HEK293 (cell line): ENCODE results near the gene SFRP4.
"Not testable (repeated sequence)": the region's sequence is repeated elsewhere in the genome, so short reads cannot be mapped to it uniquely, and the experiment has no call there.

Experiments used
- CTCF ChIA-PET: fragments of 350-600 bp; formaldehyde crosslinking; extraction: SDS; loops from one replicate; lab custom pipeline; 2021; ENCODE audit warnings: antibody characterized with exemption; lab: Yijun Ruan, JAX
- POLR2A ChIA-PET: fragments of 300-600 bp; formaldehyde crosslinking; extraction: SDS; loops from one replicate; lab custom pipeline; 2020; ENCODE audit warnings: antibody characterized with exemption, inconsistent platforms; lab: Yijun Ruan, JAX
- H3K27ac ChIP-seq: fragments of 200-500 bp; sonication (Bioruptor generic); 2 replicates; pipeline ENCODE4 v1.5.1; 2014; ENCODE audit warnings: low read depth, low read length, control low read depth, inconsistent platforms; ENCODE audit errors: extremely low read depth
- H3K36me3 ChIP-seq, 2 experiments: fragments of 200-500 bp in 1 of 2; sonication (Bioruptor generic) in 1 of 2; 1 replicate in 1 of 2; 2 replicates in 1 of 2; pipeline ENCODE4 v1.5.1; 2014 to 2017; ENCODE audit warnings: inconsistent platforms in 2 of 2, low read length in 2 of 2; ENCODE audit not compliant: control insufficient read depth in 2 of 2, insufficient read depth in 1 of 2
- H3K4me1 ChIP-seq: fragments of 200-500 bp; sonication (Bioruptor generic); 2 replicates; pipeline ENCODE4 v1.5.1; 2014; ENCODE audit warnings: mild to moderate bottlenecking, low read length, inconsistent platforms; ENCODE audit not compliant: control insufficient read depth, insufficient read depth
- H3K4me3 ChIP-seq: 2 replicates; pipeline ENCODE4 v1.5.1; 2011; ENCODE audit warnings: low read depth, mild to moderate bottlenecking, control low read depth, low read length, moderate library complexity
- H3K9me3 ChIP-seq: fragments of 200-500 bp; sonication (Bioruptor generic); 2 replicates; pipeline ENCODE4 v1.5.1; 2014; ENCODE audit warnings: low read depth, low read length, inconsistent platforms; ENCODE audit not compliant: control insufficient read depth, insufficient read depth
- HOXD13 ChIP-seq: sonication (generic); formaldehyde crosslinking; IDR thresholded peaks from 2 replicates; pipeline ENCODE4 v1.8.0; 2022; ENCODE audit warnings: missing genetic modification reagents, borderline replicate concordance
- RBAK ChIP-seq: fragments of 450-650 bp; formaldehyde crosslinking; IDR thresholded peaks from 2 replicates; pipeline ENCODE4 v1.5.1; 2016; ENCODE audit warnings: missing biosample characterization, missing genetic modification characterization
- REPIN1 ChIP-seq: fragments of 450-650 bp; formaldehyde crosslinking; IDR thresholded peaks from 2 replicates; pipeline ENCODE4 v1.5.1; 2017; ENCODE audit warnings: missing biosample characterization, missing genetic modification characterization, low read depth
- WT1 ChIP-seq: fragments of 450-650 bp; formaldehyde crosslinking; IDR thresholded peaks from 2 replicates; pipeline ENCODE4 v1.5.1; 2016; ENCODE audit warnings: missing biosample characterization, missing genetic modification characterization
- ZNF112 ChIP-seq: fragments of 450-650 bp; formaldehyde crosslinking; IDR thresholded peaks from 2 replicates; pipeline ENCODE4 v1.5.0; 2017; ENCODE audit warnings: missing biosample characterization, missing genetic modification characterization
- ZNF146 ChIP-seq: fragments of 450-650 bp; formaldehyde crosslinking; IDR thresholded peaks from 2 replicates; pipeline ENCODE4 v1.5.1; 2016; ENCODE audit warnings: missing biosample characterization, missing genetic modification characterization
- ZNF175 ChIP-seq: fragments of 450-650 bp; formaldehyde crosslinking; IDR thresholded peaks from 2 replicates; pipeline ENCODE4 v1.5.1; 2016; ENCODE audit warnings: missing biosample characterization, missing genetic modification characterization
- ZNF202 ChIP-seq: fragments of 450-650 bp; formaldehyde crosslinking; IDR thresholded peaks from 2 replicates; pipeline ENCODE4 v1.5.1; 2016; ENCODE audit warnings: missing biosample characterization, missing genetic modification characterization, borderline replicate concordance
- ZNF214 ChIP-seq: fragments of 450-650 bp; formaldehyde crosslinking; IDR thresholded peaks from 2 replicates; pipeline ENCODE4 v1.5.1; 2017; ENCODE audit warnings: missing biosample characterization, mild to moderate bottlenecking, missing genetic modification characterization, borderline replicate concordance
- ZNF223 ChIP-seq: fragments of 450-650 bp; formaldehyde crosslinking; IDR thresholded peaks from 2 replicates; pipeline ENCODE4 v1.5.1; 2016; ENCODE audit warnings: missing biosample characterization, missing genetic modification characterization
- ZNF48 ChIP-seq: fragments of 450-650 bp; formaldehyde crosslinking; IDR thresholded peaks from 2 replicates; pipeline ENCODE4 v1.5.1; 2016; ENCODE audit warnings: missing biosample characterization, missing genetic modification characterization
- ZNF514 ChIP-seq: fragments of 450-650 bp; formaldehyde crosslinking; IDR thresholded peaks from 2 replicates; pipeline ENCODE4 v1.5.1; 2016; ENCODE audit warnings: missing biosample characterization, missing genetic modification characterization
- ZNF555 ChIP-seq: fragments of 450-650 bp; formaldehyde crosslinking; conservative IDR thresholded peaks from 2 replicates; pipeline ENCODE4 v1.5.1; 2017; ENCODE audit warnings: missing biosample characterization, mild to moderate bottlenecking, missing genetic modification characterization, inconsistent platforms
- ZNF560 ChIP-seq: fragments of 450-650 bp; formaldehyde crosslinking; IDR thresholded peaks from 2 replicates; pipeline ENCODE4 v1.5.1; 2017; ENCODE audit warnings: missing biosample characterization, missing genetic modification characterization, borderline replicate concordance
- ZNF596 ChIP-seq: fragments of 450-650 bp; IDR thresholded peaks from 2 replicates; pipeline ENCODE4 v1.5.0; 2018; ENCODE audit warnings: missing biosample characterization, mild to moderate bottlenecking, missing genetic modification characterization, moderate library complexity
- ZNF658 ChIP-seq: fragments of 450-650 bp; formaldehyde crosslinking; IDR thresholded peaks from 2 replicates; pipeline ENCODE4; 2016; ENCODE audit warnings: missing biosample characterization, missing genetic modification characterization
- ZNF660 ChIP-seq: fragments of 450-650 bp; IDR thresholded peaks from 2 replicates; pipeline ENCODE4 v1.5.1; 2018; ENCODE audit warnings: missing biosample characterization, mild to moderate bottlenecking, missing genetic modification characterization
- ZNF670 ChIP-seq: fragments of 450-650 bp; formaldehyde crosslinking; IDR thresholded peaks from 2 replicates; pipeline ENCODE4 v1.5.1; 2016; ENCODE audit warnings: missing biosample characterization, missing genetic modification characterization, low read depth
- ZNF768 ChIP-seq: fragments of 450-650 bp; formaldehyde crosslinking; IDR thresholded peaks from 2 replicates; pipeline ENCODE4 v1.5.1; 2018; ENCODE audit warnings: missing biosample characterization, mild to moderate bottlenecking, missing genetic modification characterization
- TF ChIP-seq, protein P1 (sequence below): fragments of 450-650 bp; formaldehyde crosslinking; IDR thresholded peaks from 2 replicates; pipeline ENCODE4 v1.5.1; 2016; ENCODE audit warnings: missing biosample characterization, missing genetic modification characterization
- TF ChIP-seq, protein P2 (sequence below): fragments of 450-650 bp; formaldehyde crosslinking; IDR thresholded peaks from 2 replicates; pipeline ENCODE4 v1.5.1; 2016; ENCODE audit warnings: missing biosample characterization, missing genetic modification characterization
- TF ChIP-seq, protein P3 (sequence below): fragments of 450-650 bp; formaldehyde crosslinking; IDR thresholded peaks from 2 replicates; pipeline ENCODE4 v1.5.1; 2016; ENCODE audit warnings: missing biosample characterization, missing genetic modification characterization

Gene SFRP4

DNA sequence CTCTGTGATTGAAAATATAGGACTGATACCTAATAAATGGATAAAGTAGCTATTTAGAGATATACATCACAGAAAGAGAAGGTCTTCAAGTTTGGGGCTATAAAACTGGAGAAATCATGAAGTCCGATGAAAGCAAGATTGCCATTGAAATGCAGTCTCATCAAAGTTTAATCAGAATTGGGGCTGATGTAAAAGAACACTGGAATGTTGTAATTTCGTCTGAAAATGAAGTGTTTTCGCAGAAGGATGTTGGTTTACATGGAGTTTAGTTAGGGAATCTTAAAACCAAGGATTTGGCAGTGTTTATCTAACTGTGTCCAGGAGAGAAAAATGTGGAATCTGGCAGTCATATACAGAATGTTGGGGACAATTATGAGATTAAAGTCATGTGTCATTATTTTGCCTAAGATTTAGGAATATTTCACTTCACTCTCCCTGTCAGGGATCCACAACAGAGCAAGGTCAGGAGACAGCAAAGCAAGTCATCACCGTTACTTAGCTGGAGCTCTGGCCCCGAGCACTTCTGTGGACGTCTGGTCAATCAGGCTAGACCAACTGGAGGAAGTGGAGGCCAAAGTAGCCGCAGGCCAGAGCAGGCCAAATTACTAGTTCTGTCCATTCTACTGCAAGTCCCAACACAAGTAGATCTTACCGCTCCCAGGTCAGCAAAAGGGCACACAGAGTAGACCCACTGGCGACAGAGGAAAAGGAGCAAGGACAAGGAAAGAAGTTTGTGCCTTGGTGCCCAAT lies 40.8 kb upstream of the SFRP4 start (continued):
- TF ChIP-seq ZNF596 = no peak
- no peak for TF ChIP-seq ZNF223 (tag by site-specific recombination)
- TF ChIP-seq ZNF660 (tag by site-specific recombination) = no peak
- TF ChIP-seq, all 188 proteins: peak for 0

DNA sequence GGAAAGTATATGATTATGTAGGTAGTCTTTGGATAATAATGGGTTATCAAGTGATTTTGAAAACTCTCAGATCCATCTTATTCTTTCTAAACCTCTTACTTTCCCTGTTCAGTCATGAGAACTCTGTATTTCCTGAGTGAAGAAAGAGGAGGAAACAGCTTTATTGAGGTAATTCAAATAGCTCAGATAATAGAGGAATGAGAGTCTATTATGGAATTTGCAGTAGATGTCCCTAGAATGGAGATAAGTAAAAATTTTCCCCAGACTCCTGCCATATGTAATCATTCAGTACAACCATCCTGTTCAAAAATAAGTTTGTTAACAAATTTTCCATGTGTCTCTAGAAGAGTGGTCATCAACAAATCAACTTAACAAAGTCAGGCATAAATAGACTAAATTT lies 40.2 kb upstream of the SFRP4 start:
- H3K36me3 ChIP-seq = no peaks in the 10 kb centered on the region
- no peak overlapping the region for H3K27ac ChIP-seq
- POLR2A ChIA-PET = no interaction called here
- H3K9me3 ChIP-seq = no peaks in the 10 kb centered on the region
- no peak overlapping the region for H3K4me3 ChIP-seq
- CTCF ChIA-PET = no interaction called here
- TF ChIP-seq ZNF670 (tag by site-specific recombination) = no peak
- TF ChIP-seq WT1 (tag by site-specific recombination) = no peak
- no peak for TF ChIP-seq ZNF202
- TF ChIP-seq ZNF514 = no peak
- TF ChIP-seq REPIN1 (tag by site-specific recombination) = no peak
- no peak for TF ChIP-seq ZNF48
- H3K4me1 ChIP-seq = no peaks in the 10 kb centered on the region

DNA sequence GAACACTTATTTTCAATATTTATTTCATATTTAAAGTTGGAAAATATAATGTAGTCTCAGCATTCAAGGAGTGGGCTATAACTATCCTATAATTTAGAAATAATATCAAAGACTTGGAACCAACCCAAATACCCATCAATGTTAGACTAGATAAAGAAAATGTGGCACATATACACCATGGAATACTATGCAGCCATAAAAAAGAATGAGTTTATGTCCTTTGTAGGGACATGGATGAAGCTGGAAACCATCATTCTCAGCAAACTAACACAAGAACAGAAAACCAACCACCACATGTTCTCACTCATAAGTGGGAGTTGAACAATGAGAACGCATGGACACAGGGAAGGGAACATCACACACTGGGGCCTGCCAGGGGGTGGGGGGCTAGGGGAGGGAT lies 37.6 kb upstream of the SFRP4 start:
- H3K4me3 ChIP-seq, H3K36me3 ChIP-seq, H3K4me1 ChIP-seq, POLR2A ChIA-PET, H3K27ac ChIP-seq, H3K9me3 ChIP-seq: not testable (repeated sequence)
- CTCF ChIA-PET = interaction anchor here (0.7 kb wide), 1 partner anchor 680 kb away, joined by 3 read pairs; no protein-coding TSS in a partner anchor
- TF ChIP-seq ZNF146 (tag by site-specific recombination) = peak; percentile 66
- TF ChIP-seq, all 188 proteins: peak for 1; not testable (repeated sequence) for 187

DNA sequence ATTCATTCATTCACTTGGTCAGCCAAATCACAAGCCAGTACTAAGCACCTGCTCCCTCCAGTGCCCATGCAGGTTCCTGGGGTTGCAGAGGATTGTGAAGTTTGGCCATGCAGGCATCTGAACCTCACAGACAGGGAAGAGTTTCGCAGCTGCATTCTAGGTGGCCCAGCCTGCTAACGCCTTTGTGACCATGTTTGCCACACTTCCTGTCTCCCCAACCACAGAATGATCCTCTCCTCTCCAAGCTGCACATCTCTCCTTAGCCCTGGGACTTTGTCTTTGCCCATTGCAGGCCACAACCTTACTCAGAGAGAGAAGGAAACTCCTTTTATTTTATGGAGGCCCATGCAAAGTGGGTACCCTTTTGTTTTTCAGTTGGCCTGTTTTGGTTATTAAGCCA lies 35.6 kb upstream of the SFRP4 start:
- no peaks in the 10 kb centered on the region for H3K36me3 ChIP-seq
- H3K9me3 ChIP-seq = no peaks in the 10 kb centered on the region
- H3K4me1 ChIP-seq = no peaks in the 10 kb centered on the region
- CTCF ChIA-PET = no interaction called here
- no peak overlapping the region for H3K27ac ChIP-seq
- H3K4me3 ChIP-seq = no peak overlapping the region
- POLR2A ChIA-PET = no interaction called here
- TF ChIP-seq RBAK (no peak), ZNF514 (no peak), ZNF658 (tag by site-specific recombination) (no peak), ZNF555 (tag by site-specific recombination) (no peak), HOXD13 (CRISPR knock-in tag) (no peak), ZNF112 (tag by site-specific recombination) (no peak), ZNF768 (tag by site-specific recombination) (no peak), ZNF214 (tag by site-specific recombination) (no peak), ZNF175 (no peak), ZNF560 (tag by site-specific recombination) (no peak)
- TF ChIP-seq, protein P1, sequence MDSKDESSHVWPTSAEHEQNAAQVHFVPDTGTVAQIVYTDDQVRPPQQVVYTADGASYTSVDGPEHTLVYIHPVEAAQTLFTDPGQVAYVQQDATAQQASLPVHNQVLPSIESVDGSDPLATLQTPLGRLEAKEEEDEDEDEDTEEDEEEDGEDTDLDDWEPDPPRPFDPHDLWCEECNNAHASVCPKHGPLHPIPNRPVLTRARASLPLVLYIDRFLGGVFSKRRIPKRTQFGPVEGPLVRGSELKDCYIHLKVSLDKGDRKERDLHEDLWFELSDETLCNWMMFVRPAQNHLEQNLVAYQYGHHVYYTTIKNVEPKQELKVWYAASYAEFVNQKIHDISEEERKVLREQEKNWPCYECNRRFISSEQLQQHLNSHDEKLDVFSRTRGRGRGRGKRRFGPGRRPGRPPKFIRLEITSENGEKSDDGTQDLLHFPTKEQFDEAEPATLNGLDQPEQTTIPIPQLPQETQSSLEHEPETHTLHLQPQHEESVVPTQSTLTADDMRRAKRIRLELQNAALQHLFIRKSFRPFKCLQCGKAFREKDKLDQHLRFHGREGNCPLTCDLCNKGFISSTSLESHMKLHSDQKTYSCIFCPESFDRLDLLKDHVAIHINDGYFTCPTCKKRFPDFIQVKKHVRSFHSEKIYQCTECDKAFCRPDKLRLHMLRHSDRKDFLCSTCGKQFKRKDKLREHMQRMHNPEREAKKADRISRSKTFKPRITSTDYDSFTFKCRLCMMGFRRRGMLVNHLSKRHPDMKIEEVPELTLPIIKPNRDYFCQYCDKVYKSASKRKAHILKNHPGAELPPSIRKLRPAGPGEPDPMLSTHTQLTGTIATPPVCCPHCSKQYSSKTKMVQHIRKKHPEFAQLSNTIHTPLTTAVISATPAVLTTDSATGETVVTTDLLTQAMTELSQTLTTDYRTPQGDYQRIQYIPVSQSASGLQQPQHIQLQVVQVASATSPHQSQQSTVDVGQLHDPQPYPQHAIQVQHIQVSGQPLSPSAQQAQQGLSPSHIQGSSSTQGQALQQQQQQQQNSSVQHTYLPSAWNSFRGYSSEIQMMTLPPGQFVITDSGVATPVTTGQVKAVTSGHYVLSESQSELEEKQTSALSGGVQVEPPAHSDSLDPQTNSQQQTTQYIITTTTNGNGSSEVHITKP (tag by site-specific recombination) = no peak
- TF ChIP-seq, protein P2, sequence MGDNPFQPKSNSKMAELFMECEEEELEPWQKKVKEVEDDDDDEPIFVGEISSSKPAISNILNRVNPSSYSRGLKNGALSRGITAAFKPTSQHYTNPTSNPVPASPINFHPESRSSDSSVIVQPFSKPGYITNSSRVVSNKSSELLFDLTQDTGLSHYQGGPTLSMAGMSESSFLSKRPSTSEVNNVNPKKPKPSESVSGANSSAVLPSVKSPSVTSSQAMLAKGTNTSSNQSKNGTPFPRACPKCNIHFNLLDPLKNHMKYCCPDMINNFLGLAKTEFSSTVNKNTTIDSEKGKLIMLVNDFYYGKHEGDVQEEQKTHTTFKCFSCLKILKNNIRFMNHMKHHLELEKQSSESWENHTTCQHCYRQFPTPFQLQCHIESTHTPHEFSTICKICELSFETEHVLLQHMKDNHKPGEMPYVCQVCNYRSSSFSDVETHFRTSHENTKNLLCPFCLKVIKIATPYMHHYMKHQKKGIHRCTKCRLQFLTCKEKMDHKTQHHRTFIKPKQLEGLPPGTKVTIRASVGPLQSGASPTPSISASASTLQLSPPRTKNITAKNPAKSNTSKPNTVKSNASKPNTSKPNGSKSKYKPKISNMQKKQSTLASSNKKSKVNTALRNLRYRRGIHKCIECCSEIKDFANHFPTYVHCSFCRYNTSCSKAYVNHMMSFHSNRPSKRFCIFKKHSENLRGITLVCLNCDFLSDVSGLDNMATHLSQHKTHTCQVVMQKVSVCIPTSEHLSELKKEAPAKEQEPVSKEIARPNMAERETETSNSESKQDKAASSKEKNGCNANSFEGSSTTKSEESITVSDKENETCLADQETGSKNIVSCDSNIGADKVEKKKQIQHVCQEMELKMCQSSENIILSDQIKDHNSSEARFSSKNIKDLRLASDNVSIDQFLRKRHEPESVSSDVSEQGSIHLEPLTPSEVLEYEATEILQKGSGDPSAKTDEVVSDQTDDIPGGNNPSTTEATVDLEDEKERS = no peak
- TF ChIP-seq, protein P3, sequence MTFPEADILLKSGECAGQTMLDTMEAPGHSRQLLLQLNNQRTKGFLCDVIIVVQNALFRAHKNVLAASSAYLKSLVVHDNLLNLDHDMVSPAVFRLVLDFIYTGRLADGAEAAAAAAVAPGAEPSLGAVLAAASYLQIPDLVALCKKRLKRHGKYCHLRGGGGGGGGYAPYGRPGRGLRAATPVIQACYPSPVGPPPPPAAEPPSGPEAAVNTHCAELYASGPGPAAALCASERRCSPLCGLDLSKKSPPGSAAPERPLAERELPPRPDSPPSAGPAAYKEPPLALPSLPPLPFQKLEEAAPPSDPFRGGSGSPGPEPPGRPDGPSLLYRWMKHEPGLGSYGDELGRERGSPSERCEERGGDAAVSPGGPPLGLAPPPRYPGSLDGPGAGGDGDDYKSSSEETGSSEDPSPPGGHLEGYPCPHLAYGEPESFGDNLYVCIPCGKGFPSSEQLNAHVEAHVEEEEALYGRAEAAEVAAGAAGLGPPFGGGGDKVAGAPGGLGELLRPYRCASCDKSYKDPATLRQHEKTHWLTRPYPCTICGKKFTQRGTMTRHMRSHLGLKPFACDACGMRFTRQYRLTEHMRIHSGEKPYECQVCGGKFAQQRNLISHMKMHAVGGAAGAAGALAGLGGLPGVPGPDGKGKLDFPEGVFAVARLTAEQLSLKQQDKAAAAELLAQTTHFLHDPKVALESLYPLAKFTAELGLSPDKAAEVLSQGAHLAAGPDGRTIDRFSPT (tag by site-specific recombination) = no peak
